ENCODE data around the gene MPV17L2. TPM values are rescaled to one million over a fixed set of nuclear protein-coding genes. Genes with fewer than 3 reads are reported as not detected.

The MPV17L2 gene
- total and polyA plus RNA-seq, 2 donors (not counting 1 experiment from before 2014, with no cell fraction given) = 8.6 to 23.0 TPM

GRCh38 chr19:18223860-18224524, 31.0 kb downstream of the MPV17L2 start:
- Histone ChIP-seq H3K79me2 (ENCODE audit: control insufficient read depth, insufficient read depth, low read length) (no peaks in the 10 kb centered on the region), H3K4me2 (replicated peaks; ENCODE audit: low read depth, low read length, poor library complexity, severe bottlenecking) (peak overlapping the region; percentile 98), H3K27ac (ENCODE audit: low read length in 2 of 2) (no peak overlapping the region), H2AFZ (ENCODE audit: insufficient read depth, low read depth, low read length, poor library complexity, severe bottlenecking) (peak overlapping the region; percentile 7), H3K4me3 (ENCODE audit: control extremely low read depth in 1 of 5, extremely low read depth in 1 of 5, insufficient read depth in 1 of 5, low read depth in 2 of 5, low read length in 4 of 5) (peak overlapping the region; percentile 21 to 68 (median 46)), H3K9me3 (ENCODE audit: control extremely low read depth in 1 of 3, control insufficient read depth in 2 of 3, insufficient read depth in 1 of 3, low read length in 2 of 3) (peaks cover 0 to 38% (median 0%) of the 10 kb centered on the region in 3 donors), H4K20me1 (ENCODE audit: control insufficient read depth, insufficient read depth, low read length, poor library complexity, severe bottlenecking) (peaks cover 3% of the 10 kb centered on the region), H3K27me3 (replicated peaks in 1 of 4; ENCODE audit: control extremely low read depth in 1 of 4, control insufficient read depth in 3 of 4, insufficient read depth in 4 of 4, low read length in 3 of 4) (peaks cover 0 to 81% (median 39%) of the 10 kb centered on the region in 4 experiments), H3K9ac (ENCODE audit: low read length) (peak overlapping the region; percentile 65), H3K4me1 (ENCODE audit: control insufficient read depth in 2 of 2, insufficient read depth in 2 of 2, low read length in 2 of 2) (peaks cover 29 to 36% of the 10 kb centered on the region in 2 donors), H3K36me3 (replicated peaks in 1 of 2; ENCODE audit: control extremely low read depth in 1 of 2, control insufficient read depth in 1 of 2, extremely low read depth in 1 of 2, insufficient read depth in 2 of 2, low read length in 1 of 2) (no peaks in the 10 kb centered on the region)
- ChIA-PET POLR2A (interaction anchor here (0.6 to 1.4 kb wide), 7 partner anchors 9 to 72 kb away, joined by 3 to 6 read pairs (median 3); partner anchors contain the start of gene PIK3R2), CTCF (interaction anchor here (0.5 to 1.9 kb wide), 12 partner anchors 14 to 359 kb away, joined by 3 to 10 read pairs (median 3); a partner anchor contains a TSS)
- no peak for TF ChIP-seq EZH2 (IDR thresholded peaks at IDR 0.05; ENCODE audit: borderline replicate concordance, insufficient read depth, low read depth, low read length, poor library complexity, severe bottlenecking)
- TF ChIP-seq, protein P1, sequence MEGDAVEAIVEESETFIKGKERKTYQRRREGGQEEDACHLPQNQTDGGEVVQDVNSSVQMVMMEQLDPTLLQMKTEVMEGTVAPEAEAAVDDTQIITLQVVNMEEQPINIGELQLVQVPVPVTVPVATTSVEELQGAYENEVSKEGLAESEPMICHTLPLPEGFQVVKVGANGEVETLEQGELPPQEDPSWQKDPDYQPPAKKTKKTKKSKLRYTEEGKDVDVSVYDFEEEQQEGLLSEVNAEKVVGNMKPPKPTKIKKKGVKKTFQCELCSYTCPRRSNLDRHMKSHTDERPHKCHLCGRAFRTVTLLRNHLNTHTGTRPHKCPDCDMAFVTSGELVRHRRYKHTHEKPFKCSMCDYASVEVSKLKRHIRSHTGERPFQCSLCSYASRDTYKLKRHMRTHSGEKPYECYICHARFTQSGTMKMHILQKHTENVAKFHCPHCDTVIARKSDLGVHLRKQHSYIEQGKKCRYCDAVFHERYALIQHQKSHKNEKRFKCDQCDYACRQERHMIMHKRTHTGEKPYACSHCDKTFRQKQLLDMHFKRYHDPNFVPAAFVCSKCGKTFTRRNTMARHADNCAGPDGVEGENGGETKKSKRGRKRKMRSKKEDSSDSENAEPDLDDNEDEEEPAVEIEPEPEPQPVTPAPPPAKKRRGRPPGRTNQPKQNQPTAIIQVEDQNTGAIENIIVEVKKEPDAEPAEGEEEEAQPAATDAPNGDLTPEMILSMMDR (IDR thresholded peaks at IDR 0.05) = no peak
- Mint-ChIP-seq H3K9me3 (ENCODE audit: insufficient read depth) (no peaks in the 10 kb centered on the region), H3K4me1 (peaks cover 36% of the 10 kb centered on the region), H3K27ac (peak overlapping the region; percentile 71), H3K4me3 (peak overlapping the region; percentile 91), H3K27me3 (peaks cover 49% of the 10 kb centered on the region)
- DNase-seq (peak; percentile 48), ATAC-seq (ENCODE audit: low read depth) (no peak)
- intact Hi-C loops (cut with micrococcal nuclease) = loop anchor here (1.0 to 2.0 kb wide), 3 partner anchors 20 to 71 kb away; partner anchors contain the start of genes PIK3R2 and RAB3A
- WGBS (ENCODE audit: insufficient coverage) = 11% methylated on average over 38 of the region's 39 CpGs
